Endothelial cell of umbilical vein (primary cell): ENCODE measurements around the gene PDLIM5. TPM values are rescaled to one million over a fixed set of nuclear protein-coding genes. Genes with fewer than 3 reads are reported as not detected.

ENCODE experiments used
- BruUV-seq: library from RNA; stranded (reverse); fragments of 400-500 nt; replicated peaks from 2 replicates; lab custom pipeline; 2021; lab: Mats Ljungman, UMichigan
- CTCF ChIA-PET: fragments of 300-600, 350-600 bp; sonication (Branson Sonifier 250); formaldehyde crosslinking; loops from one replicate; lab custom pipeline; 2021; ENCODE audit warnings: antibody characterized with exemption, inconsistent platforms; lab: Charles Lee
- POLR2A ChIA-PET: fragments of 300-600, 350-600 bp; sonication (Branson Sonifier 250); formaldehyde crosslinking; loops from one replicate; lab custom pipeline; 2021; ENCODE audit warnings: antibody characterized with exemption, inconsistent platforms; lab: Charles Lee
- DNase-seq: peaks from one replicate; pipeline ENCODE4 v3.0.0-alpha.2; 2011; ENCODE audit warnings: low read depth, low spot score
- FAIRE-seq: peaks from 2 replicates; lab custom pipeline; 2011; peaks lifted over from hg19 to GRCh38; lab: Jason Lieb, UNC
- H2AFZ ChIP-seq: 2 replicates; pipeline ENCODE4 v1.6.0; 2012; ENCODE audit warnings: low read depth, low read length, control low read depth, inconsistent platforms
- H3K27ac ChIP-seq: 2 replicates; pipeline ENCODE4 v1.5.1; 2011; ENCODE audit warnings: low read depth, mild to moderate bottlenecking, control low read depth, low read length, moderate library complexity; ENCODE audit not compliant: insufficient read depth
- H3K27me3 ChIP-seq, 2 experiments: 2 replicates each; pipeline versions ENCODE4 v1.6.0 to v1.6.1; 2011; ENCODE audit warnings: low read length in 2 of 2, mixed read lengths in 1 of 2; ENCODE audit not compliant: control insufficient read depth in 2 of 2, insufficient read depth in 2 of 2
- H3K36me3 ChIP-seq, 2 experiments: 2 replicates in 1 of 2; 3 replicates in 1 of 2; pipeline ENCODE4 v1.5.1; 2011; ENCODE audit warnings: low read length in 2 of 2, mild to moderate bottlenecking in 1 of 2, moderate library complexity in 1 of 2; ENCODE audit not compliant: control insufficient read depth in 2 of 2, insufficient read depth in 2 of 2; ENCODE audit errors: extremely low read depth in 1 of 2
- H3K4me1 ChIP-seq: 3 replicates; pipeline ENCODE4 v1.5.1; 2011; ENCODE audit warnings: mild to moderate bottlenecking, low read length; ENCODE audit not compliant: control insufficient read depth, insufficient read depth; ENCODE audit errors: extremely low read depth
- H3K4me2 ChIP-seq: 2 replicates; pipeline ENCODE4 v1.6.1; 2011; ENCODE audit warnings: low read length, control low read depth, mixed read lengths; ENCODE audit not compliant: insufficient read depth
- H3K4me3 ChIP-seq, 3 experiments: fragments of 200-600 bp in 1 of 3; sonication (generic), shearing (Covaris generic) in 1 of 3; replicated peaks in 1 of 3; 2 replicates each; pipeline ENCODE4 v1.5.1; 2011 to 2016; ENCODE audit warnings: control low read depth in 3 of 3, low read length in 3 of 3, mild to moderate bottlenecking in 2 of 3, inconsistent platforms in 1 of 3, low read depth in 1 of 3, moderate library complexity in 1 of 3; ENCODE audit not compliant: insufficient read depth in 1 of 3
- H3K79me2 ChIP-seq: 2 replicates; pipeline ENCODE4 v1.6.0; 2012; ENCODE audit warnings: low read length, inconsistent platforms; ENCODE audit not compliant: control insufficient read depth, insufficient read depth
- H3K9ac ChIP-seq: replicated peaks from 2 replicates; pipeline ENCODE3; 2011; ENCODE audit warnings: low read length, control low read depth; ENCODE audit not compliant: insufficient read depth; ENCODE audit errors: extremely low read depth
- H3K9me1 ChIP-seq: replicated peaks from 3 replicates; pipeline ENCODE4 v1.6.0; 2011; ENCODE audit warnings: mild to moderate bottlenecking, low read length; ENCODE audit not compliant: control insufficient read depth, insufficient read depth; ENCODE audit errors: extremely low read depth
- H3K9me3 ChIP-seq: replicated peaks from 2 replicates; pipeline ENCODE4 v1.5.1; 2012; ENCODE audit warnings: low read length, inconsistent platforms; ENCODE audit not compliant: control insufficient read depth, insufficient read depth
- H4K20me1 ChIP-seq: replicated peaks from 2 replicates; pipeline ENCODE3; 2011; ENCODE audit warnings: mild to moderate bottlenecking, low read length; ENCODE audit not compliant: control insufficient read depth, insufficient read depth; ENCODE audit errors: extremely low read depth
- CTCF ChIP-seq, 2 donors: IDR thresholded peaks; 1 replicate in 1 of 2; 2 replicates in 1 of 2; pipeline ENCODE4 v1.5.1; 2011; ENCODE audit warnings: low read length in 2 of 2, mild to moderate bottlenecking in 2 of 2, moderate library complexity in 2 of 2, control low read depth in 1 of 2, inconsistent platforms in 1 of 2, low read depth in 1 of 2; ENCODE audit not compliant: insufficient read depth in 1 of 2; ENCODE audit errors: extremely low read depth in 1 of 2
- EZH2 ChIP-seq: IDR thresholded peaks from 2 replicates; pipeline ENCODE4 v1.6.1; 2012; ENCODE audit warnings: borderline replicate concordance, low read depth, mild to moderate bottlenecking, moderate library complexity, low read length, inconsistent platforms; ENCODE audit not compliant: severe bottlenecking
- FOS ChIP-seq: IDR thresholded peaks from 2 replicates; pipeline ENCODE4 v1.6.1; 2011; ENCODE audit warnings: mild to moderate bottlenecking, low read length, moderate library complexity, borderline replicate concordance; ENCODE audit not compliant: insufficient read depth
- GATA2 ChIP-seq: IDR thresholded peaks from 2 replicates; pipeline ENCODE4 v1.7.0; 2011; ENCODE audit warnings: low read depth, mild to moderate bottlenecking, moderate library complexity, mixed read lengths, low read length; ENCODE audit not compliant: insufficient read length, insufficient read depth
- MAX ChIP-seq: IDR thresholded peaks from 2 replicates; pipeline ENCODE4 v1.6.1; 2011; ENCODE audit not compliant: insufficient read depth, insufficient read length
- MYC ChIP-seq: IDR thresholded peaks from one replicate; pipeline ENCODE4 v1.6.1; 2011; ENCODE audit warnings: mild to moderate bottlenecking, low read depth, low read length
- POLR2A ChIP-seq: IDR thresholded peaks from 2 replicates; pipeline ENCODE4 v1.6.1; 2012; ENCODE audit warnings: low read depth, mild to moderate bottlenecking, control low read depth, low read length
- POLR2AphosphoS5 ChIP-seq: IDR thresholded peaks from 2 replicates; pipeline ENCODE4 v1.6.1; 2012; ENCODE audit warnings: low read depth, mild to moderate bottlenecking, control low read depth, low read length, moderate library complexity; ENCODE audit not compliant: insufficient read depth
- dilution Hi-C: fragments of 300-500 bp; cut with MboI; formaldehyde crosslinking; loops from one replicate; pipeline ENCODE4 v1.15.0; 2019; ENCODE audit warnings: low sequenced_read_pairs; ENCODE audit not compliant: extremely low pct_ligation_motif_present
- intact Hi-C: fragments of 100-400 bp; cut with micrococcal nuclease; formaldehyde crosslinking; loops from one replicate; pipeline ENCODE4 v1.10.0; 2022
- polyA plus RNA-seq, 4 experiments: library from polyadenylated mRNA; depleted of rRNA in 3 of 4; stranded (reverse) in 3 of 4; unstranded in 1 of 4; fragments of >200 nt; gene quantifications; 2 replicates each; pipeline versions ENCODE4 v1.2.1 to v1.2.3, GENCODE V29; 2011 to 2012; ENCODE audit warnings: missing spikeins in 1 of 4
- total RNA-seq: library from RNA; stranded (reverse); gene quantifications from 2 replicates; pipeline ENCODE4 v1.2.3, GENCODE V29; 2021

Gene PDLIM5
- total and polyA plus RNA-seq, 2 donors (not counting 3 experiments of a cell fraction or from before 2014, with no cell fraction given): 243 to 310 TPM

GRCh38 chr4:94654714-94655113 lies 203.0 kb downstream of the PDLIM5 start:
- CTCF ChIA-PET: no interaction called here
- no TSS peak for BruUV-seq
- DNase-seq: no peak
- no peak overlapping the region for H3K4me2 ChIP-seq
- H3K9me1 ChIP-seq: no peaks in the 10 kb centered on the region
- H3K79me2 ChIP-seq: peaks cover 5% of the 10 kb centered on the region
- no peak overlapping the region for H3K27ac ChIP-seq
- FAIRE-seq: no peak
- POLR2A ChIA-PET: no interaction called here
- no peaks in the 10 kb centered on the region for H3K9me3 ChIP-seq
- H2AFZ ChIP-seq: no peak overlapping the region
- H4K20me1 ChIP-seq: no peaks in the 10 kb centered on the region
- H3K4me3 ChIP-seq: no peak overlapping the region
- H3K27me3 ChIP-seq: no peaks in the 10 kb centered on the region
- H3K36me3 ChIP-seq: peaks cover 2 to 31% of the 10 kb centered on the region in 2 experiments
- intact Hi-C loops (no loop called here), dilution Hi-C loops (no loop called here)
- H3K9ac ChIP-seq: no peak overlapping the region
- peaks cover 6% of the 10 kb centered on the region for H3K4me1 ChIP-seq
- TF ChIP-seq POLR2A (no peak), MYC (no peak), EZH2 (no peak), GATA2 (no peak), POLR2AphosphoS5 (no peak), FOS (no peak), MAX (no peak), CTCF (IDR thresholded peaks at IDR 0.05; ENCODE audit: extremely low read depth in 1 of 2, insufficient read depth in 1 of 2, low read depth in 1 of 2, low read length in 2 of 2) (no peak)
